Measurements from ENCODE around the gene DOCK1.

The DOCK1 gene

DNA sequence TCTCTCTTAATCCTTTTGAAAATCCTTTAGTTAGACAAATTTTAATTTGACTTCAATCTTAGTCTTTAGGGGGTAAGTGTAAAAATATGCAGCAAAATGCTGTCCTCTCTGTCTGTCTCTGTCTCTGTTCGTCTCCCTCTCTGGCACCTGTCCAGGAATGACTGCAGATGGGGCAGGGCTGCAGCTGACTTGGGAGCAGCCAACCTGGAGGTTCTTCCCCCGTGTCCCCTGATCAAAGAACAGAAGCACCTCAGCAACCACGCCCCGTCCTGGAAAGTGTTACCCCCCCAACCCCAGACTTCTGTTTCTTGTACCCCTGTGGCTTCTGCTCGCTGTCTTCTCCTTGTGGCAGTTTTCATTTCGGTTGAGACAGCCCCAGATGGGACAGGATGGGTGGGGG is 502.3 kb downstream of the DOCK1 start:
- H4K91ac ChIP-seq (ENCODE audit: low read depth, low read length): no peak overlapping the region
- peaks cover 1 to 9% of the 10 kb centered on the region in 2 experiments for H3K4me1 ChIP-seq (ENCODE audit: control insufficient read depth in 1 of 2, insufficient read depth in 2 of 2, low read length in 2 of 2)
- H3K79me2 ChIP-seq (ENCODE audit: control insufficient read depth, insufficient read depth, low read length, poor library complexity): no peaks in the 10 kb centered on the region
- no peak overlapping the region for H4K8ac ChIP-seq (ENCODE audit: low read depth, low read length)
- no peaks in the 10 kb centered on the region for H3K79me1 ChIP-seq (ENCODE audit: low read length)
- H3K4ac ChIP-seq (ENCODE audit: low read depth, low read length): no peak overlapping the region
- no peak overlapping the region for H3K18ac ChIP-seq (ENCODE audit: low read length)
- H2BK120ac ChIP-seq (ENCODE audit: insufficient read depth, low read length, poor library complexity): no peak overlapping the region
- no peak overlapping the region for H4K12ac ChIP-seq (ENCODE audit: low read depth, low read length)
- no peak overlapping the region for H3K4me2 ChIP-seq (ENCODE audit: low read length)
- H2AK5ac ChIP-seq (ENCODE audit: low read length): no peak overlapping the region
- H2AFZ ChIP-seq (ENCODE audit: insufficient read depth, low read length, poor library complexity): no peak overlapping the region
- no peak overlapping the region for H3K14ac ChIP-seq (ENCODE audit: low read length)
- peaks cover 15 to 19% of the 10 kb centered on the region in 2 experiments for H3K36me3 ChIP-seq (ENCODE audit: control insufficient read depth in 1 of 2, insufficient read depth in 2 of 2, low read length in 2 of 2)
- no CpG with 5 or more reads among the region's 6 CpGs for WGBS (ENCODE audit: extremely low coverage, insufficient coverage, insufficient read length)
- no peak overlapping the region for H3K9ac ChIP-seq (ENCODE audit: low read length)
- H2BK12ac ChIP-seq (ENCODE audit: low read length): no peak overlapping the region
- H3K23ac ChIP-seq (ENCODE audit: low read length): no peak overlapping the region
- no peak overlapping the region for H3K27ac ChIP-seq (ENCODE audit: low read depth, low read length)
- no peaks in the 10 kb centered on the region for H3K9me3 ChIP-seq (ENCODE audit: insufficient read depth, low read depth, low read length)
- H3K4me3 ChIP-seq (ENCODE audit: low read depth, low read length): no peak overlapping the region
- H3K27me3 ChIP-seq (ENCODE audit: insufficient read depth, low read length): no peaks in the 10 kb centered on the region
- no peak overlapping the region for H2BK5ac ChIP-seq (ENCODE audit: low read depth, low read length, poor library complexity)
- DNase-seq: no peak

- no peaks in the 10 kb centered on the region for H3K9me3 ChIP-seq (ENCODE audit: insufficient read depth, low read depth, low read length)
- no peak overlapping the region for H3K4me2 ChIP-seq (ENCODE audit: low read length)
- H2BK120ac ChIP-seq (ENCODE audit: insufficient read depth, low read length, poor library complexity): no peak overlapping the region
- H3K79me1 ChIP-seq (ENCODE audit: low read length): no peaks in the 10 kb centered on the region
- no peak overlapping the region for H4K12ac ChIP-seq (ENCODE audit: low read depth, low read length)
- no peak overlapping the region for H2AK5ac ChIP-seq (ENCODE audit: low read length)
- no peak overlapping the region for H2BK5ac ChIP-seq (ENCODE audit: low read depth, low read length, poor library complexity)
- H3K4ac ChIP-seq (ENCODE audit: low read depth, low read length): no peak overlapping the region
- H4K8ac ChIP-seq (ENCODE audit: low read depth, low read length): no peak overlapping the region
- no peak overlapping the region for H3K23ac ChIP-seq (ENCODE audit: low read length)
- H3K14ac ChIP-seq (ENCODE audit: low read length): no peak overlapping the region
- no peak overlapping the region for H3K27ac ChIP-seq (ENCODE audit: low read depth, low read length)
- no peak overlapping the region for H4K91ac ChIP-seq (ENCODE audit: low read depth, low read length)
- no peaks in the 10 kb centered on the region for H3K79me2 ChIP-seq (ENCODE audit: control insufficient read depth, insufficient read depth, low read length, poor library complexity)
- H3K4me3 ChIP-seq (ENCODE audit: low read depth, low read length): no peak overlapping the region
- peaks cover 0 to 9% of the 10 kb centered on the region in 2 experiments for H3K4me1 ChIP-seq (ENCODE audit: control insufficient read depth in 1 of 2, insufficient read depth in 2 of 2, low read length in 2 of 2)
- no CpG with 5 or more reads among the region's 15 CpGs for WGBS (ENCODE audit: extremely low coverage, insufficient coverage, insufficient read length)
- no peak overlapping the region for H3K9ac ChIP-seq (ENCODE audit: low read length)
- no peak for DNase-seq
- no peak overlapping the region for H3K18ac ChIP-seq (ENCODE audit: low read length)
- peaks cover 14 to 21% of the 10 kb centered on the region in 2 experiments for H3K36me3 ChIP-seq (ENCODE audit: control insufficient read depth in 1 of 2, insufficient read depth in 2 of 2, low read length in 2 of 2)
- no peak overlapping the region for H2BK12ac ChIP-seq (ENCODE audit: low read length)
- H2AFZ ChIP-seq (ENCODE audit: insufficient read depth, low read length, poor library complexity): no peak overlapping the region
- no peaks in the 10 kb centered on the region for H3K27me3 ChIP-seq (ENCODE audit: insufficient read depth, low read length)
These were observed 503.0 kb downstream of the DOCK1 start for GRCh38 chr10:127408112-127408710.

- Histone ChIP-seq H2AK5ac (ENCODE audit: low read length) (no peak overlapping the region), H2BK12ac (ENCODE audit: low read length) (no peak overlapping the region), H3K4me1 (ENCODE audit: control insufficient read depth in 1 of 2, insufficient read depth in 2 of 2, low read length in 2 of 2) (peaks cover 2 to 14% of the 10 kb centered on the region in 2 experiments), H2BK120ac (ENCODE audit: insufficient read depth, low read length, poor library complexity) (no peak overlapping the region), H4K12ac (ENCODE audit: low read depth, low read length) (no peak overlapping the region), H3K18ac (ENCODE audit: low read length) (no peak overlapping the region), H3K23ac (ENCODE audit: low read length) (no peak overlapping the region), H3K9me3 (ENCODE audit: insufficient read depth, low read depth, low read length) (no peaks in the 10 kb centered on the region), H3K36me3 (ENCODE audit: control insufficient read depth in 1 of 2, insufficient read depth in 2 of 2, low read length in 2 of 2) (peaks cover 14 to 21% of the 10 kb centered on the region in 2 experiments), H3K9ac (ENCODE audit: low read length) (no peak overlapping the region), H3K4ac (ENCODE audit: low read depth, low read length) (no peak overlapping the region), H4K91ac (ENCODE audit: low read depth, low read length) (no peak overlapping the region), H3K79me1 (ENCODE audit: low read length) (no peaks in the 10 kb centered on the region), H3K14ac (ENCODE audit: low read length) (no peak overlapping the region), H3K27me3 (ENCODE audit: insufficient read depth, low read length) (no peaks in the 10 kb centered on the region), H3K4me2 (ENCODE audit: low read length) (no peak overlapping the region), H3K27ac (ENCODE audit: low read depth, low read length) (no peak overlapping the region), H4K8ac (ENCODE audit: low read depth, low read length) (no peak overlapping the region), H2AFZ (ENCODE audit: insufficient read depth, low read length, poor library complexity) (no peak overlapping the region), H3K79me2 (ENCODE audit: control insufficient read depth, insufficient read depth, low read length, poor library complexity) (no peaks in the 10 kb centered on the region), H3K4me3 (ENCODE audit: low read depth, low read length) (no peak overlapping the region), H2BK5ac (ENCODE audit: low read depth, low read length, poor library complexity) (no peak overlapping the region)
- no CpG with 5 or more reads among the region's 9 CpGs for WGBS (ENCODE audit: extremely low coverage, insufficient coverage, insufficient read length)
- DNase-seq: no peak
These were observed 503.5 kb downstream of the DOCK1 start for GRCh38 chr10:127408733-127409132.

GRCh38 chr10:127410030-127410429 is 504.8 kb downstream of the DOCK1 start:
- Histone ChIP-seq H2BK5ac (ENCODE audit: low read depth, low read length, poor library complexity) (no peak overlapping the region), H4K8ac (ENCODE audit: low read depth, low read length) (no peak overlapping the region), H4K12ac (ENCODE audit: low read depth, low read length) (no peak overlapping the region), H3K79me2 (ENCODE audit: control insufficient read depth, insufficient read depth, low read length, poor library complexity) (no peaks in the 10 kb centered on the region), H3K36me3 (ENCODE audit: control insufficient read depth in 1 of 2, insufficient read depth in 2 of 2, low read length in 2 of 2) (peaks cover 12 to 17% of the 10 kb centered on the region in 2 experiments), H2BK120ac (ENCODE audit: insufficient read depth, low read length, poor library complexity) (no peak overlapping the region), H2AK5ac (ENCODE audit: low read length) (no peak overlapping the region), H3K27me3 (ENCODE audit: insufficient read depth, low read length) (no peaks in the 10 kb centered on the region), H3K14ac (ENCODE audit: low read length) (no peak overlapping the region), H3K9me3 (ENCODE audit: insufficient read depth, low read depth, low read length) (no peaks in the 10 kb centered on the region), H3K23ac (ENCODE audit: low read length) (no peak overlapping the region), H2AFZ (ENCODE audit: insufficient read depth, low read length, poor library complexity) (no peak overlapping the region), H3K4ac (ENCODE audit: low read depth, low read length) (no peak overlapping the region), H3K4me1 (ENCODE audit: control insufficient read depth in 1 of 2, insufficient read depth in 2 of 2, low read length in 2 of 2) (peaks cover 2 to 16% of the 10 kb centered on the region in 2 experiments), H4K91ac (ENCODE audit: low read depth, low read length) (no peak overlapping the region), H3K18ac (ENCODE audit: low read length) (no peak overlapping the region), H2BK12ac (ENCODE audit: low read length) (no peak overlapping the region), H3K9ac (ENCODE audit: low read length) (no peak overlapping the region), H3K79me1 (ENCODE audit: low read length) (no peaks in the 10 kb centered on the region), H3K27ac (ENCODE audit: low read depth, low read length) (no peak overlapping the region), H3K4me2 (ENCODE audit: low read length) (no peak overlapping the region), H3K4me3 (ENCODE audit: low read depth, low read length) (no peak overlapping the region)
- no peak for DNase-seq
- WGBS (ENCODE audit: extremely low coverage, insufficient coverage, insufficient read length): no CpG with 5 or more reads among the region's 9 CpGs

Data from trophoblast cell (in vitro differentiated cells and primary cell).